ENCODE data around the gene NACA.

NACA gene

GRCh38 chr12:56687223-56688128 lies 37.6 kb downstream of the NACA start:
- peak; percentile 57 for DNase-seq

- no peak for DNase-seq
Measured at GRCh38 chr12:56684745-56685359, 40.2 kb downstream of the NACA start.

- no peak for DNase-seq
Measured at GRCh38 chr12:56682323-56682722, 42.8 kb downstream of the NACA start.

- DNase-seq = no peak
Measured at GRCh38 chr12:56679883-56680575, 45.1 kb downstream of the NACA start.

- DNase-seq = no peak
Measured at GRCh38 chr12:56678852-56679251, 46.2 kb downstream of the NACA start.

GRCh38 chr12:56677680-56678079 lies 47.4 kb downstream of the NACA start:
- peak; percentile 55 for DNase-seq

GRCh38 chr12:56676851-56677580 lies 48.1 kb downstream of the NACA start:
- no peak for DNase-seq

- no peak for DNase-seq
Measured at GRCh38 chr12:56671608-56672007, 53.5 kb downstream of the NACA start.

GRCh38 chr12:56670836-56671235 lies 54.3 kb downstream of the NACA start:
- no peak for DNase-seq

- no peak for DNase-seq
Measured at GRCh38 chr12:56668197-56668457, 57.0 kb downstream of the NACA start.
